SK-N-SH (cell line): ENCODE results near the gene TJP1. TPM values are rescaled to one million over a fixed set of nuclear protein-coding genes. Genes with fewer than 3 reads are reported as not detected.

Source experiments
- CTCF ChIA-PET: fragments of 300-600, 350-600 bp; formaldehyde crosslinking; extraction: SDS; loops from one replicate; lab custom pipeline; 2021; lab: Yijun Ruan, JAX
- POLR2A ChIA-PET: fragments of 350-600 bp; sonication (Branson Sonifier 250); formaldehyde crosslinking; extraction: SDS; loops from one replicate; lab custom pipeline; 2020; ENCODE audit warnings: antibody characterized with exemption, inconsistent platforms; lab: Yijun Ruan, JAX
- DNase-seq: peaks from one replicate; pipeline ENCODE4 v3.0.0; 2012
- H2AFZ ChIP-seq: fragments of 200-600 bp; sonication (generic); 2 replicates; pipeline ENCODE4 v1.8.1; 2016; ENCODE audit warnings: antibody characterized with exemption, mild to moderate bottlenecking, low read depth
- H3F3A ChIP-seq: fragments of 200-600 bp; sonication (generic); replicated peaks from 2 replicates; pipeline ENCODE3; 2016; ENCODE audit warnings: antibody characterized with exemption, mild to moderate bottlenecking; ENCODE audit not compliant: insufficient read depth
- H3K27ac ChIP-seq, 2 experiments: fragments of 200-500 bp in 1 of 2; fragments of 200-600 bp in 1 of 2; sonication (Bioruptor generic) in 1 of 2; sonication (generic), shearing (Covaris generic) in 1 of 2; 2 replicates each; pipeline versions ENCODE4 v1.5.1 to v1.6.1; 2014 to 2016; ENCODE audit warnings: low read depth in 2 of 2, inconsistent platforms in 1 of 2, low read length in 1 of 2, mild to moderate bottlenecking in 1 of 2, mixed read lengths in 1 of 2
- H3K27me3 ChIP-seq: fragments of 200-600 bp; sonication (generic), shearing (Covaris generic); 2 replicates; pipeline ENCODE4 v1.6.1; 2016; ENCODE audit warnings: mixed run types; ENCODE audit not compliant: insufficient read depth
- H3K36me3 ChIP-seq, 2 experiments: fragments of 200-500 bp in 1 of 2; fragments of 200-600 bp in 1 of 2; sonication (Bioruptor generic) in 1 of 2; sonication (generic) in 1 of 2; replicated peaks in 1 of 2; 2 replicates each; pipeline versions ENCODE3 to v1.5.1; 2014 to 2016; ENCODE audit warnings: low read length in 1 of 2, mild to moderate bottlenecking in 1 of 2; ENCODE audit not compliant: insufficient read depth in 2 of 2, control insufficient read depth in 1 of 2
- H3K4me1 ChIP-seq, 2 experiments: fragments of 200-500 bp in 1 of 2; fragments of 200-600 bp in 1 of 2; sonication (Bioruptor generic) in 1 of 2; sonication (generic), shearing (Covaris generic) in 1 of 2; 2 replicates each; pipeline versions ENCODE4 v1.5.1 to v1.6.1; 2014 to 2016; ENCODE audit warnings: low read depth in 1 of 2, low read length in 1 of 2, mixed run types in 1 of 2; ENCODE audit not compliant: insufficient read depth in 2 of 2, control insufficient read depth in 1 of 2
- H3K4me2 ChIP-seq: fragments of 200-600 bp; sonication (generic), shearing (Covaris generic); 2 replicates; pipeline ENCODE4 v1.6.1; 2017; ENCODE audit warnings: mixed run types
- H3K4me3 ChIP-seq, 2 experiments: fragments of 200-500 bp in 1 of 2; fragments of 200-600 bp in 1 of 2; sonication (Bioruptor generic) in 1 of 2; sonication (generic), shearing (Covaris generic) in 1 of 2; 2 replicates each; pipeline versions ENCODE4 v1.5.1 to v1.8.1; 2014 to 2016; ENCODE audit warnings: low read depth in 2 of 2, inconsistent platforms in 1 of 2, low read length in 1 of 2, mild to moderate bottlenecking in 1 of 2, mixed read lengths in 1 of 2, moderate library complexity in 1 of 2
- H3K79me2 ChIP-seq: fragments of 200-600 bp; sonication (generic); 2 replicates; pipeline ENCODE4 v1.8.1; 2017; ENCODE audit warnings: mild to moderate bottlenecking; ENCODE audit not compliant: insufficient read depth
- H3K9ac ChIP-seq: fragments of 200-600 bp; sonication (generic); 2 replicates; pipeline ENCODE4 v1.6.1; 2017; ENCODE audit warnings: mixed run types
- H3K9me2 ChIP-seq: fragments of 200-600 bp; sonication (generic); 2 replicates; pipeline ENCODE4 v1.6.1; 2017; ENCODE audit warnings: mixed run types
- H3K9me3 ChIP-seq: fragments of 200-600 bp; sonication (generic); 2 replicates; pipeline ENCODE4 v1.6.1; 2017; ENCODE audit warnings: mixed run types, mild to moderate bottlenecking, moderate library complexity
- H4K20me1 ChIP-seq: fragments of 200-600 bp; sonication (generic); 2 replicates; pipeline ENCODE4 v1.6.1; 2017; ENCODE audit warnings: mild to moderate bottlenecking, mixed run types; ENCODE audit not compliant: insufficient read depth
- CHD2 ChIP-seq: fragments of 150-350 bp; IDR thresholded peaks from 2 replicates; pipeline ENCODE4 v1.6.1; 2018; ENCODE audit warnings: low read length; ENCODE audit not compliant: partially characterized antibody
- EZH2phosphoT487 ChIP-seq: fragments of 200-600 bp; sonication (generic); IDR thresholded peaks from 2 replicates; pipeline ENCODE4 v1.6.1; 2017; ENCODE audit warnings: low read depth, mixed run types, mild to moderate bottlenecking, antibody characterized with exemption, moderate library complexity, borderline replicate concordance
- FOXM1 ChIP-seq: IDR thresholded peaks from 2 replicates; pipeline ENCODE4 v1.4.0; 2012; ENCODE audit warnings: low read depth, mild to moderate bottlenecking
- IRF3 ChIP-seq: fragments of 150-350 bp; IDR thresholded peaks from 2 replicates; pipeline ENCODE4 v1.6.1; 2016; ENCODE audit warnings: mild to moderate bottlenecking, low read depth, low read length
- JUND ChIP-seq: IDR thresholded peaks from 2 replicates; pipeline ENCODE4 v1.4.0; 2012
- MEF2A ChIP-seq: IDR thresholded peaks from 2 replicates; pipeline ENCODE4 v1.4.0; 2012; ENCODE audit warnings: low read depth, borderline replicate concordance
- NFIC ChIP-seq: IDR thresholded peaks from 2 replicates; pipeline ENCODE4 v1.4.0; 2012; ENCODE audit warnings: borderline replicate concordance
- PBX3 ChIP-seq: IDR thresholded peaks from 2 replicates; pipeline ENCODE4; 2012
- POLR2AphosphoS5 ChIP-seq: IDR thresholded peaks from 2 replicates; pipeline ENCODE4 v1.6.1; 2012; ENCODE audit warnings: low read depth, low read length
- REST ChIP-seq: IDR thresholded peaks from 2 replicates; pipeline ENCODE4 v1.6.1; 2012; ENCODE audit warnings: mild to moderate bottlenecking, low read depth, low read length, moderate library complexity
- RXRA ChIP-seq: IDR thresholded peaks from 2 replicates; pipeline ENCODE4 v1.4.0; 2012; ENCODE audit warnings: low read depth, mild to moderate bottlenecking, borderline replicate concordance
- SMC3 ChIP-seq: IDR thresholded peaks from 2 replicates; pipeline ENCODE4 v1.6.1; 2012; ENCODE audit warnings: low read depth, low read length, improper control_type of control experiment
- YY1 ChIP-seq: IDR thresholded peaks from 2 replicates; pipeline ENCODE4 v1.4.0; 2012; ENCODE audit warnings: low read depth, mild to moderate bottlenecking
- WGBS: methylation state at CpG from one replicate; pipeline ENCODE4 v1.1.6; 2017; ENCODE audit warnings: low lambda C conversion rate; 5-methylcytosine and 5-hydroxymethylcytosine counted together
- polyA plus RNA-seq, 3 experiments: library from polyadenylated mRNA; depleted of rRNA; stranded (reverse); fragments of >200 nt; gene quantifications; 2 replicates each; pipeline ENCODE4 v1.2.3, GENCODE V29; 2012

Gene TJP1
- polyA plus RNA-seq, 1 of the 3 experiments (the other 2 are of a cell fraction): 17.5 TPM

GRCh38 chr15:29840054-29840453 is 17.8 kb upstream of the TJP1 start:
- no peak for DNase-seq
- no peaks in the 10 kb centered on the region for H3K9me3 ChIP-seq
- no peak for TF ChIP-seq REST
- no peak for TF ChIP-seq PBX3
- no peak for TF ChIP-seq MEF2A
- TF ChIP-seq IRF3: no peak
- no peak for TF ChIP-seq FOXM1
- TF ChIP-seq EZH2phosphoT487: no peak
- no peak for TF ChIP-seq JUND
- no peak for TF ChIP-seq SMC3
- TF ChIP-seq YY1: no peak
- no peak for TF ChIP-seq NFIC
- no peak for TF ChIP-seq RXRA
- no peak for TF ChIP-seq CHD2
- TF ChIP-seq POLR2AphosphoS5: no peak
- TF ChIP-seq, all 33 proteins: peak for 0
- POLR2A ChIA-PET: no interaction called here
- CTCF ChIA-PET: no interaction called here
- H3K9ac ChIP-seq: no peak overlapping the region
- H3F3A ChIP-seq: no peaks in the 10 kb centered on the region
- H4K20me1 ChIP-seq: no peaks in the 10 kb centered on the region
- H3K9me2 ChIP-seq: no peaks in the 10 kb centered on the region
- no peaks in the 10 kb centered on the region for H3K27me3 ChIP-seq
- 66% methylated on average over 3 of the region's 3 CpGs for WGBS
- no peaks in the 10 kb centered on the region; a peak in 1 of 4 replicates for H3K4me1 ChIP-seq
- H3K79me2 ChIP-seq: no peaks in the 10 kb centered on the region
- no peaks in the 10 kb centered on the region for H3K36me3 ChIP-seq
- no peak overlapping the region for H3K27ac ChIP-seq
- no peak overlapping the region for H3K4me3 ChIP-seq
- H3K4me2 ChIP-seq: no peak overlapping the region
- no peak overlapping the region for H2AFZ ChIP-seq
